K562 (cell line): ENCODE measurements around the gene HINT2. TPM values are rescaled to one million over a fixed set of nuclear protein-coding genes. Genes with fewer than 3 reads are reported as not detected.

ENCODE experiments used
- ATAC-seq: fragments of 200-7000 bp; cut with Tn5 transposase; 3 replicates; pipeline ENCODE4 v1.9.1; 2020; ENCODE audit warnings: moderate library complexity
- BruUV-seq: library from RNA; stranded (reverse); fragments of 400-500 nt; replicated peaks from 2 replicates; lab custom pipeline; 2021; lab: Mats Ljungman, UMichigan
- CTCF ChIA-PET: fragments of 300-600 bp; formaldehyde crosslinking; extraction: SDS; loops from one replicate; lab custom pipeline; 2021; ENCODE audit warnings: low intra/inter-chr PET ratio; lab: Yijun Ruan, JAX
- POLR2A ChIA-PET: fragments of 300-600, 350-650 bp; sonication (Branson Sonifier 250); formaldehyde crosslinking; extraction: SDS; loops from one replicate; lab custom pipeline; 2021; ENCODE audit warnings: antibody characterized with exemption, inconsistent platforms; lab: Yijun Ruan, JAX
- DNase-seq, 4 experiments: peaks; one replicate each; pipeline versions ENCODE4 v3.0.0 to v3.0.0-alpha.2; 2011 to 2018; ENCODE audit warnings: low spot score in 3 of 4, mixed read lengths in 3 of 4; ENCODE audit errors: extremely low read depth in 1 of 4
- FAIRE-seq: peaks from 2 replicates; lab custom pipeline; 2011; peaks lifted over from hg19 to GRCh38; lab: Jason Lieb, UNC
- H2AFZ ChIP-seq: 2 replicates; pipeline ENCODE4 v1.6.0; 2011; ENCODE audit warnings: low read depth, low read length, control low read depth, inconsistent platforms
- H3K27ac ChIP-seq: fragments of 200-600 bp; 3 replicates; pipeline ENCODE4 v1.8.0; 2011; ENCODE audit warnings: low read depth, mild to moderate bottlenecking, control low read depth, inconsistent platforms, low read length, moderate library complexity, mixed read lengths; ENCODE audit errors: extremely low read depth
- H3K27me3 ChIP-seq, 2 experiments: fragments of 300-600 bp in 1 of 2; 2 replicates in 1 of 2; 3 replicates in 1 of 2; pipeline versions ENCODE4 v1.6.0 to v1.8.0; 2011; ENCODE audit warnings: inconsistent platforms in 2 of 2, low read length in 2 of 2, mild to moderate bottlenecking in 1 of 2, mixed read lengths in 1 of 2, moderate library complexity in 1 of 2; ENCODE audit not compliant: control insufficient read depth in 2 of 2, insufficient read depth in 2 of 2
- H3K36me3 ChIP-seq: fragments of 300-600 bp; 3 replicates; pipeline ENCODE4 v1.8.0; 2011; ENCODE audit warnings: mild to moderate bottlenecking, low read length, inconsistent platforms; ENCODE audit not compliant: control insufficient read depth, insufficient read depth
- H3K4me1 ChIP-seq, 2 experiments: fragments of 200-600 bp in 1 of 2; replicated peaks in 1 of 2; 2 replicates in 1 of 2; 3 replicates in 1 of 2; pipeline versions ENCODE4 v1.5.1 to v1.8.0; 2011; ENCODE audit warnings: inconsistent platforms in 2 of 2, low read length in 2 of 2, mild to moderate bottlenecking in 1 of 2, mixed read lengths in 1 of 2, moderate library complexity in 1 of 2; ENCODE audit not compliant: control insufficient read depth in 2 of 2, insufficient read depth in 2 of 2
- H3K4me2 ChIP-seq: 2 replicates; pipeline ENCODE4 v1.6.1; 2011; ENCODE audit warnings: low read length, control low read depth, inconsistent platforms, mixed read lengths; ENCODE audit not compliant: insufficient read depth
- H3K4me3 ChIP-seq: fragments of 200-600 bp; sonication (generic), shearing (Covaris generic); 2 replicates; pipeline ENCODE4 v1.5.1; 2016; ENCODE audit warnings: control low read depth, inconsistent platforms
- H3K79me2 ChIP-seq: fragments of 200-600 bp; 3 replicates; pipeline ENCODE4 v1.8.0; 2011; ENCODE audit warnings: low read length, inconsistent platforms; ENCODE audit not compliant: control insufficient read depth, insufficient read depth
- H3K9ac ChIP-seq, 2 experiments: 2 replicates each; pipeline versions ENCODE4 v1.6.0 to v1.6.1; 2011; ENCODE audit warnings: low read depth in 2 of 2, low read length in 2 of 2, control low read depth in 1 of 2, inconsistent platforms in 1 of 2, mild to moderate bottlenecking in 1 of 2, mixed read lengths in 1 of 2; ENCODE audit not compliant: insufficient read depth in 1 of 2
- H3K9me1 ChIP-seq: one replicate; pipeline ENCODE4 v1.6.0; 2011; ENCODE audit warnings: inconsistent platforms, mild to moderate bottlenecking, low read length, moderate library complexity; ENCODE audit not compliant: control insufficient read depth, insufficient read depth
- H3K9me3 ChIP-seq: replicated peaks from 2 replicates; pipeline ENCODE4 v1.5.1; 2011; ENCODE audit warnings: low read depth, low read length, inconsistent platforms; ENCODE audit not compliant: control insufficient read depth, insufficient read depth
- H4K20me1 ChIP-seq: replicated peaks from 2 replicates; pipeline ENCODE4 v1.6.1; 2011; ENCODE audit warnings: low read length, inconsistent platforms, mixed read lengths; ENCODE audit not compliant: control insufficient read depth, insufficient read depth
- ASH1L ChIP-seq: fragments of 450-650 bp; IDR thresholded peaks from 2 replicates; pipeline ENCODE4 v1.6.1; 2018; ENCODE audit warnings: borderline replicate concordance, mild to moderate bottlenecking, low read depth; ENCODE audit not compliant: partially characterized antibody
- CBFA2T2 ChIP-seq: fragments of 450-650 bp; conservative IDR thresholded peaks from 2 replicates; pipeline ENCODE4 v1.6.1; 2017; ENCODE audit warnings: mild to moderate bottlenecking
- CBFA2T3 ChIP-seq: fragments of 450-650 bp; IDR thresholded peaks from 2 replicates; pipeline ENCODE4 v1.6.1; 2017
- CTCF ChIP-seq, 3 experiments: IDR thresholded peaks in 2 of 3; conservative IDR thresholded peaks in 1 of 3; 2 replicates each; pipeline ENCODE4 v1.5.1; 2011 to 2012; ENCODE audit warnings: low read length in 3 of 3, mild to moderate bottlenecking in 3 of 3, control low read depth in 2 of 3, improper control_type of control experiment in 1 of 3, inconsistent platforms in 1 of 3, low read depth in 1 of 3, mixed read lengths in 1 of 3, moderate library complexity in 1 of 3; ENCODE audit not compliant: insufficient read depth in 2 of 3
- EZH2 ChIP-seq: IDR thresholded peaks from 2 replicates; pipeline ENCODE4 v1.6.1; 2012; ENCODE audit warnings: low read depth, mild to moderate bottlenecking, inconsistent platforms, low read length, borderline replicate concordance
- FOXM1 ChIP-seq, 2 experiments: fragments of 450-650 bp in 1 of 2; sonication (generic) in 1 of 2; formaldehyde crosslinking in 1 of 2; IDR thresholded peaks; 2 replicates each; pipeline versions ENCODE4 v1.6.1 to v1.9.0; 2017 to 2022; ENCODE audit warnings: low read depth in 2 of 2, mild to moderate bottlenecking in 2 of 2, missing genetic modification reagents in 1 of 2, moderate library complexity in 1 of 2
- FOXP4 ChIP-seq: sonication (generic); formaldehyde crosslinking; IDR thresholded peaks from 2 replicates; pipeline ENCODE4 v1.8.0; 2022; ENCODE audit warnings: mild to moderate bottlenecking, missing genetic modification reagents, borderline replicate concordance
- KDM5B ChIP-seq: fragments of 200-600 bp; sonication (generic); IDR thresholded peaks from 2 replicates; pipeline ENCODE4 v1.6.1; 2012; ENCODE audit warnings: low read depth, mild to moderate bottlenecking, moderate library complexity, low read length, control low read depth, inconsistent platforms; ENCODE audit not compliant: insufficient replicate concordance
- PCBP1 ChIP-seq: fragments of 200-400 bp; formaldehyde crosslinking; IDR thresholded peaks from 2 replicates; pipeline ENCODE4 v1.6.1; 2018; ENCODE audit warnings: mild to moderate bottlenecking, low read depth, low read length; ENCODE audit not compliant: poor library complexity, severe bottlenecking
- SMAD3 ChIP-seq: fragments of 450-650 bp; formaldehyde crosslinking; conservative IDR thresholded peaks from 2 replicates; pipeline ENCODE4 v1.4.0; 2020; ENCODE audit warnings: mild to moderate bottlenecking
- TAF7 ChIP-seq: fragments of 450-650 bp; IDR thresholded peaks from 2 replicates; pipeline ENCODE4 v1.6.1; 2016; ENCODE audit warnings: missing genetic modification characterization, missing compliant biosample characterization
- TAL1 ChIP-seq: fragments of 450-650 bp; IDR thresholded peaks from 2 replicates; pipeline ENCODE4 v1.6.1; 2016; ENCODE audit warnings: mild to moderate bottlenecking
- TCF3 ChIP-seq: sonication (generic); formaldehyde crosslinking; IDR thresholded peaks from 2 replicates; pipeline ENCODE4 v1.4.0; 2020; ENCODE audit warnings: mild to moderate bottlenecking, missing genetic modification reagents
- ZNF165 ChIP-seq: fragments of 250-450 bp; sonication (Bioruptor Pico); IDR thresholded peaks from 2 replicates; pipeline ENCODE4 v1.4.0; 2020; ENCODE audit warnings: borderline replicate concordance
- whole genome bisulfite sequencing: fragments of 100-300 bp; shearing (Covaris generic); methylation state at CpG from one replicate; pipeline ENCODE4 v1.1.6; 2016; ENCODE audit warnings: low coverage, mixed read lengths; ENCODE audit not compliant: insufficient coverage; ENCODE audit errors: missing lambda C conversion rate; 5-methylcytosine and 5-hydroxymethylcytosine counted together
- in situ Hi-C: fragments of 300-500 bp; cut with MboI; formaldehyde crosslinking; loops from 4 replicates; pipeline ENCODE4 v1.15.0; 2018; ENCODE audit warnings: inconsistent platforms, mixed read lengths
- intact Hi-C: fragments of 100-400 bp; cut with micrococcal nuclease; formaldehyde crosslinking; loops from 2 replicates; pipeline ENCODE4 v1.14.2; 2022
- polyA plus RNA-seq, 8 experiments: library from polyadenylated mRNA; depleted of rRNA in 4 of 8; stranded (reverse) in 5 of 8; unstranded in 3 of 8; fragments of >200 nt; fragmentation: Nextera tagmentation in 2 of 8; fragmentation: Illumina TruSeq in 1 of 8; extraction: Ambion mirVana in 2 of 8; extraction: Trizol in 1 of 8; gene quantifications; 2 replicates each; pipeline versions ENCODE4 v1.2.1 to v1.2.3, GENCODE V29; 2011 to 2014; ENCODE audit warnings: inconsistent platforms in 1 of 8, missing spikeins in 1 of 8
- total RNA-seq, 7 experiments: library from RNA; depleted of rRNA in 6 of 7; stranded (reverse); fragments of >200 nt in 6 of 7; fragmentation: Illumina TruSeq in 2 of 7; extraction: Trizol in 2 of 7; gene quantifications; 2 replicates each; pipeline versions ENCODE4 v1.2.1 to v1.2.3, GENCODE V29; 2011 to 2021; ENCODE audit warnings: low replicate concordance in 1 of 7
- TF ChIP-seq, protein P1 (sequence below): fragments of 250-450 bp; sonication (Bioruptor Pico); IDR thresholded peaks from 2 replicates; pipeline ENCODE4 v1.8.0; 2022; ENCODE audit warnings: moderate library complexity, mild to moderate bottlenecking, inconsistent platforms

The HINT2 gene
- total and polyA plus RNA-seq, 9 of the 15 experiments (the other 6 are each of a cell fraction or from before 2014, with no cell fraction given): 5.6 to 44.1 (median 27.9) TPM

DNA sequence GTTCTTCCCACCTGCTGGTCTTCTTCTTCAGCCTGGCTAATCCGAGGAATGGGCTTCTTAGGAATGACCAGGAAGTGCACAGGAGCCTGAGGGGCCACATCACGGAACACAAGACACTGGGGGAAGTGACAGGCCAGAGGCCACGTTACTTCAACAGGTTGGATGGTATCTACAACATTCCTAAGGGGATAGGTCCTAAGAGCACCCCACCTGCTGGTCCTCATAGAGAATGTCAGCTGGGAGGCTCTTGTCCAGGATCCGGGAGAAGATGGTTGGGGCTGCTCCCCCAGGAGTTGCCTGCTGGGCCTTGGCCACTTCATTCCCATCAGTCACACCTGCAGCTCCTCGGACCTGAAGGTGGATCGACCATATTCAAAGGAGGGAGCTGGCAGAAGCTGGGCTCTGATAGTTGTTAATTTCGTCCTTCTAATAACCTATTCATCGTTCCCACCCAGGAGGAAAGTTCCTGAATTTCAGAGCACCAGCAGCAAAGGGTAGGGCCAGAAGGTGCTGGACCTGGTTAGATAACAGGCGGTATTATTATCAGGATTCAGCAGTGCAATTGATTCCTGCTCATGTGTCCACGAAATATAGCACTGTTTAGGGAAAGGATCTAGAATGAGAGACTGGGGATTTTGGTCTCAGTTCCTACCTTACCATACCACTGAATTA lies 1.3 kb downstream of the HINT2 start:
- intact Hi-C loops (loop anchor here (1.0 to 10.0 kb wide), 3 partner anchors 23 to 149 kb away; partner anchors contain the start of genes ARHGEF39, CREB3 and TLN1), in situ Hi-C loops (no loop called here)
- Histone ChIP-seq H3K4me2 (peak overlapping the region; percentile 82), H4K20me1 (no peaks in the 10 kb centered on the region), H2AFZ (peak overlapping the region; percentile 77), H3K36me3 (peaks cover 9% of the 10 kb centered on the region; the same call in 1 of the 3 replicates), H3K9me3 (no peaks in the 10 kb centered on the region; the same call in 1 of the 2 replicates), H3K9me1 (peaks cover 4% of the 10 kb centered on the region), H3K27ac (peak overlapping the region; percentile 94), H3K4me1 (peaks cover 17 to 31% of the 10 kb centered on the region in 2 experiments), H3K9ac (peak overlapping the region; percentile 43 to 92; a peak in 3 of 4 replicates), H3K27me3 (no peaks in the 10 kb centered on the region), H3K4me3 (peak overlapping the region; percentile 66; the same call in 1 of the 2 replicates), H3K79me2 (peaks cover 12% of the 10 kb centered on the region; the same call in 2 of the 3 replicates)
- ATAC-seq (no peak), FAIRE-seq (peak; percentile 91), DNase-seq (peak; percentile 43 to 61 (median 44))
- WGBS: 15% methylated on average over 9 of the region's 10 CpGs
- ChIA-PET POLR2A (interaction anchor here (0.7 to 1.7 kb wide), 4 partner anchors 12 to 81 kb away, joined by 3 to 7 read pairs (median 4); partner anchors contain the start of genes CREB3 and TLN1), CTCF (interaction anchor here (0.6 to 0.7 kb wide), 2 partner anchors 24 to 27 kb away, joined by 4 to 7 read pairs; no protein-coding TSS in a partner anchor)
- BruUV-seq: TSS peak; percentile 77
- peak; percentile 75 for TF ChIP-seq CBFA2T3
- TF ChIP-seq FOXP4 (CRISPR knock-in tag): no peak
- TF ChIP-seq CBFA2T2: peak; percentile 56
- TF ChIP-seq EZH2: no peak
- TF ChIP-seq ASH1L: no peak
- no peak for TF ChIP-seq PCBP1
- no peak for TF ChIP-seq TAF7 (tag)
- no peak for TF ChIP-seq SMAD3 (CRISPR knock-in tag)
- peak; percentile 77 for TF ChIP-seq TCF3 (CRISPR knock-in tag)
- no peak for TF ChIP-seq FOXM1 (IDR thresholded peaks at IDR 0.05; ENCODE audit: low read depth)
- 0 out of 2 replicates have a peak, but pooled peaks have one; percentile 3 for TF ChIP-seq FOXM1 (CRISPR knock-in tag; IDR thresholded peaks at IDR 0.05; ENCODE audit: low read depth)
- no peak for TF ChIP-seq KDM5B
- TF ChIP-seq ZNF165: no peak
- peak; percentile 33 to 63 (median 44); a peak in 5 of 6 replicates for TF ChIP-seq CTCF (IDR thresholded peaks at IDR 0.05 in 2 of 3, conservative IDR thresholded peaks at IDR 0.05 in 1 of 3; ENCODE audit: insufficient read depth in 2 of 3, low read depth in 1 of 3, low read length in 3 of 3)
- TF ChIP-seq TAL1: peak; percentile 76
- TF ChIP-seq, protein P1, sequence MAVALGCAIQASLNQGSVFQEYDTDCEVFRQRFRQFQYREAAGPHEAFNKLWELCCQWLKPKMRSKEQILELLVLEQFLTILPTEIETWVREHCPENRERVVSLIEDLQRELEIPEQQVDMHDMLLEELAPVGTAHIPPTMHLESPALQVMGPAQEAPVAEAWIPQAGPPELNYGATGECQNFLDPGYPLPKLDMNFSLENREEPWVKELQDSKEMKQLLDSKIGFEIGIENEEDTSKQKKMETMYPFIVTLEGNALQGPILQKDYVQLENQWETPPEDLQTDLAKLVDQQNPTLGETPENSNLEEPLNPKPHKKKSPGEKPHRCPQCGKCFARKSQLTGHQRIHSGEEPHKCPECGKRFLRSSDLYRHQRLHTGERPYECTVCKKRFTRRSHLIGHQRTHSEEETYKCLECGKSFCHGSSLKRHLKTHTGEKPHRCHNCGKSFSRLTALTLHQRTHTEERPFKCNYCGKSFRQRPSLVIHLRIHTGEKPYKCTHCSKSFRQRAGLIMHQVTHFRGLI (CRISPR knock-in tag): no peak
